ENCODE measurements around the gene SP1. TPM values are rescaled to one million over a fixed set of nuclear protein-coding genes. Genes with fewer than 3 reads are reported as not detected.
"Not testable (repeated sequence)": the region's sequence is repeated elsewhere in the genome, so short reads cannot be mapped to it uniquely, and the experiment has no call there.

SP1 gene
- total RNA-seq, 1 donor from 2014 or later, result 50.6 TPM

GRCh38 chr12:53441040-53441833 is 61.3 kb downstream of the SP1 start, which contains the start of gene PRR13:
PRR13 (plus strand) TSS chr12:53441734; CDS start chr12:53442715, 981 bp downstream.
- no peaks in the 10 kb centered on the region for H3K27me3 ChIP-seq (ENCODE audit: insufficient read depth, low read length)
- H3K36me3 ChIP-seq (ENCODE audit: insufficient read depth, low read length), result peaks cover 7% of the 10 kb centered on the region
- TF ChIP-seq CTCF (IDR thresholded peaks at IDR 0.05; ENCODE audit: insufficient read depth, low read depth, low read length), result no peak
- TF ChIP-seq EZH2 (IDR thresholded peaks at IDR 0.05; ENCODE audit: insufficient read depth, low read length), result no peak
- peak within 1 kb of the TSS; percentile 88 for H3K4me3 ChIP-seq (ENCODE audit: insufficient read depth, low read depth, low read length)
- H3K4me1 ChIP-seq (ENCODE audit: insufficient read depth, low read length), result peaks cover 5% of the 10 kb centered on the region
- H3K4me3 Mint-ChIP-seq (ENCODE audit: unreplicated experiment), result peak within 1 kb of the TSS; percentile 97
- no peak for FAIRE-seq
- H3K9ac ChIP-seq (ENCODE audit: low read length), result peak within 1 kb of the TSS; percentile 85
- DNase-seq (ENCODE audit: low read depth), result peak; percentile 97
- H3K36me3 Mint-ChIP-seq (ENCODE audit: low read depth, unreplicated experiment), result peaks cover 15% of the 10 kb centered on the region
- H3K9me3 Mint-ChIP-seq (ENCODE audit: unreplicated experiment), result no peaks in the 10 kb centered on the region
- H3K4me1 Mint-ChIP-seq (ENCODE audit: low read depth, unreplicated experiment), result peaks cover 18% of the 10 kb centered on the region
- H3K27me3 Mint-ChIP-seq (ENCODE audit: low read depth, unreplicated experiment), result no peaks in the 10 kb centered on the region
- peaks cover 19% of the 10 kb centered on the region for H4K20me1 ChIP-seq (ENCODE audit: insufficient read depth, low read length)
- peak within 1 kb of the TSS; percentile 55 for H3K27ac ChIP-seq (ENCODE audit: low read depth, low read length)
- H3K9me3 ChIP-seq (ENCODE audit: insufficient read depth, low read depth, low read length), result no peaks in the 10 kb centered on the region
- peak within 1 kb of the TSS; percentile 91 for H3K4me2 ChIP-seq (ENCODE audit: low read length)
- H3K79me2 ChIP-seq (ENCODE audit: insufficient read depth, low read length), result peaks cover 27% of the 10 kb centered on the region
- H3K27ac Mint-ChIP-seq (ENCODE audit: unreplicated experiment), result peak within 1 kb of the TSS; percentile 96
- peak within 1 kb of the TSS; percentile 81 for H2AFZ ChIP-seq (ENCODE audit: low read depth, low read length)

- no peak for DNase-seq (ENCODE audit: low read depth)
- FAIRE-seq, result no peak
- Histone ChIP-seq H3K9me3 (ENCODE audit: insufficient read depth, low read depth, low read length) (no peaks in the 10 kb centered on the region), H2AFZ (ENCODE audit: low read depth, low read length) (no peak overlapping the region), H3K27ac (ENCODE audit: low read depth, low read length) (no peak overlapping the region), H3K9ac (ENCODE audit: low read length) (no peak overlapping the region), H3K4me1 (ENCODE audit: insufficient read depth, low read length) (peaks cover 5% of the 10 kb centered on the region), H3K27me3 (ENCODE audit: insufficient read depth, low read length) (no peaks in the 10 kb centered on the region), H3K79me2 (ENCODE audit: insufficient read depth, low read length) (peaks cover 27% of the 10 kb centered on the region), H4K20me1 (ENCODE audit: insufficient read depth, low read length) (peaks cover 19% of the 10 kb centered on the region), H3K4me3 (ENCODE audit: insufficient read depth, low read depth, low read length) (no peak overlapping the region), H3K36me3 (ENCODE audit: insufficient read depth, low read length) (peaks cover 14% of the 10 kb centered on the region), H3K4me2 (ENCODE audit: low read length) (peak overlapping the region; percentile 34)
- Mint-ChIP-seq H3K27ac (ENCODE audit: unreplicated experiment) (no peak overlapping the region), H3K36me3 (ENCODE audit: low read depth, unreplicated experiment) (peaks cover 24% of the 10 kb centered on the region), H3K4me3 (ENCODE audit: unreplicated experiment) (peak overlapping the region; percentile 63), H3K27me3 (ENCODE audit: low read depth, unreplicated experiment) (no peaks in the 10 kb centered on the region), H3K4me1 (ENCODE audit: low read depth, unreplicated experiment) (peaks cover 18% of the 10 kb centered on the region), H3K9me3 (ENCODE audit: unreplicated experiment) (no peaks in the 10 kb centered on the region)
- TF ChIP-seq CTCF (IDR thresholded peaks at IDR 0.05; ENCODE audit: insufficient read depth, low read depth, low read length) (no peak), EZH2 (IDR thresholded peaks at IDR 0.05; ENCODE audit: insufficient read depth, low read length) (no peak)
Measured at GRCh38 chr12:53443955-53444354, 64.0 kb downstream of the SP1 start.

DNA sequence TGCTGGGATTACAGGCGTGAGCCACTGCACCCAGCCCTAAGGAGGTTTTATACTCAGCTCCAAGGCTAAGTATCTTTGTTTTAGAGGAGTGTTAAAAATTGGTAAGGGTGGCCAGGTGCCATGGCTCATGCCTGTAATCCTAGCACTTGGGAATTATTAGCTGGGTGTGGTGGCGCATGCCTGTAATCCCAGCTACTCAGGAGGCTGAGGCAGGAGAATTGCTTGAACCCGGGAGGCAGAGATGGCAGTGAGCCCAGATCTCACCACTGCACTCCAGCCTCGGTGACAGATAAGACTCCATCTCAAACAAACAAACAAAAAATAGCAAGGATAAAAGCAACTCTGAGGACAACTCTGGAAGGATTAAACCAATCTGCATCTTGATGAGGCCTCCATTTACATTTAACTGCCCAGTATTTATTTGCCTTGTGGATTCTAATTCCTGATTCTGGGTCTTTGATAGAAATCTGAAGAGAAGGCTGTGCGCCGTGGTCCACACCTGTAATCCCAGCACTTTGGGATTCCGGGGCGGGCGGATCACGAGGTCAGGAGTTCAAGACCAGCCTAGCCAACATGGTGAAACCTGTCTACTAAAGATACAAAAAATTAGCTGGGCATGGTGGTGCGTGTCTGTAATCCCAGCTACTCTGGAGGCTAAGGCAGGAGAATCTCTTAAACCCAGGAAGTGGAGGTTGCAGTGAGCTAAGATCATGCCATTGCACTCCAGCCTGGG is 64.8 kb downstream of the SP1 start:
- not testable (repeated sequence) for H3K27ac ChIP-seq (ENCODE audit: low read depth, low read length); H3K4me1 ChIP-seq (ENCODE audit: insufficient read depth, low read length); DNase-seq (ENCODE audit: low read depth); H3K9me3 Mint-ChIP-seq (ENCODE audit: unreplicated experiment); FAIRE-seq; H2AFZ ChIP-seq (ENCODE audit: low read depth, low read length); H3K9ac ChIP-seq (ENCODE audit: low read length); H3K4me3 ChIP-seq (ENCODE audit: insufficient read depth, low read depth, low read length); H3K9me3 ChIP-seq (ENCODE audit: insufficient read depth, low read depth, low read length); H3K4me2 ChIP-seq (ENCODE audit: low read length); H3K27me3 ChIP-seq (ENCODE audit: insufficient read depth, low read length); H3K27me3 Mint-ChIP-seq (ENCODE audit: low read depth, unreplicated experiment)
- Mint-ChIP-seq H3K4me1 (ENCODE audit: low read depth, unreplicated experiment) (peaks cover 18% of the 10 kb centered on the region), H3K36me3 (ENCODE audit: low read depth, unreplicated experiment) (peaks cover 24% of the 10 kb centered on the region), H3K27ac (ENCODE audit: unreplicated experiment) (peak overlapping the region; percentile 34), H3K4me3 (ENCODE audit: unreplicated experiment) (peak overlapping the region; percentile 60)
- H3K36me3 ChIP-seq (ENCODE audit: insufficient read depth, low read length), result peaks cover 14% of the 10 kb centered on the region
- H4K20me1 ChIP-seq (ENCODE audit: insufficient read depth, low read length), result peaks cover 19% of the 10 kb centered on the region
- H3K79me2 ChIP-seq (ENCODE audit: insufficient read depth, low read length), result peaks cover 27% of the 10 kb centered on the region
